Cardiac fibroblast (primary cell): Measurements from ENCODE around the gene CSMD2.

Experiments
- DNase-seq, 2 donors: peaks; one replicate each; pipeline versions ENCODE4 v3.0.0 to v3.0.0-alpha.2; 2010; ENCODE audit warnings: low read depth in 2 of 2
- H3K4me3 ChIP-seq, 2 donors: replicated peaks in 1 of 2; 1 replicate in 1 of 2; 2 replicates in 1 of 2; pipeline ENCODE4 v1.5.1; 2011; ENCODE audit warnings: low read depth in 2 of 2, low read length in 2 of 2, mild to moderate bottlenecking in 2 of 2, moderate library complexity in 1 of 2
- TF ChIP-seq, protein P1 (sequence below): IDR thresholded peaks from one replicate; pipeline ENCODE4 v1.5.1; 2011; ENCODE audit warnings: low read depth, mild to moderate bottlenecking, low read length, inconsistent platforms

Gene CSMD2

GRCh38 chr1:33740040-33740744 lies 424.8 kb downstream of the CSMD2 start:
- DNase-seq: no peak
- TF ChIP-seq, protein P1, sequence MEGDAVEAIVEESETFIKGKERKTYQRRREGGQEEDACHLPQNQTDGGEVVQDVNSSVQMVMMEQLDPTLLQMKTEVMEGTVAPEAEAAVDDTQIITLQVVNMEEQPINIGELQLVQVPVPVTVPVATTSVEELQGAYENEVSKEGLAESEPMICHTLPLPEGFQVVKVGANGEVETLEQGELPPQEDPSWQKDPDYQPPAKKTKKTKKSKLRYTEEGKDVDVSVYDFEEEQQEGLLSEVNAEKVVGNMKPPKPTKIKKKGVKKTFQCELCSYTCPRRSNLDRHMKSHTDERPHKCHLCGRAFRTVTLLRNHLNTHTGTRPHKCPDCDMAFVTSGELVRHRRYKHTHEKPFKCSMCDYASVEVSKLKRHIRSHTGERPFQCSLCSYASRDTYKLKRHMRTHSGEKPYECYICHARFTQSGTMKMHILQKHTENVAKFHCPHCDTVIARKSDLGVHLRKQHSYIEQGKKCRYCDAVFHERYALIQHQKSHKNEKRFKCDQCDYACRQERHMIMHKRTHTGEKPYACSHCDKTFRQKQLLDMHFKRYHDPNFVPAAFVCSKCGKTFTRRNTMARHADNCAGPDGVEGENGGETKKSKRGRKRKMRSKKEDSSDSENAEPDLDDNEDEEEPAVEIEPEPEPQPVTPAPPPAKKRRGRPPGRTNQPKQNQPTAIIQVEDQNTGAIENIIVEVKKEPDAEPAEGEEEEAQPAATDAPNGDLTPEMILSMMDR: no peak
- no peak overlapping the region for H3K4me3 ChIP-seq

GRCh38 chr1:33738976-33739375 lies 426.1 kb downstream of the CSMD2 start:
- TF ChIP-seq, protein P1: no peak
- no peak for DNase-seq

DNA sequence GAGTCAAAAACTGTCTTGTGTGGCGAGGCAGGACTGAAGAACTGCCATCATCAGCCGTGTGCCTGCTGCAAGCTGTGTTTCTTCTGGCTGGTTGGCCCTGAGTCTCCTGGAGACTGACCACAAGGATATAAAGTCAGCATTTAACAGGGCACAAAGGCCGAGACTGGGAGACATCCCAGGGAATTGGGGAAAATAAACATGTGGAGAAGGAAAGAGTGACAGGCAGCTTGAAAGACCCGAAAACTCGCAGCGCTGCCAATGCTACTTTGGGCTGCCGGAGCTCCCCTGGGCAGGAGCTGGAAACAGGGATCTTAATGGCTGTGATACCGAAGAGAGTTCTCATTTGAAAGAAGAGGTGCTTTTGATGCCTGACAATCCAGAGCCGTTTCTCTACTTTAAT lies 426.5 kb downstream of the CSMD2 start:
- TF ChIP-seq, protein P1: no peak
- DNase-seq: no peak
- no peak overlapping the region for H3K4me3 ChIP-seq

More at GRCh38 chr1:33738976-33739375, 426.1 kb downstream of the CSMD2 start:
- H3K4me3 ChIP-seq: no peak overlapping the region

GRCh38 chr1:33736496-33736895 lies 428.5 kb downstream of the CSMD2 start:
- H3K4me3 ChIP-seq: no peak overlapping the region
- no peak for DNase-seq
- TF ChIP-seq, protein P1: no peak

DNA sequence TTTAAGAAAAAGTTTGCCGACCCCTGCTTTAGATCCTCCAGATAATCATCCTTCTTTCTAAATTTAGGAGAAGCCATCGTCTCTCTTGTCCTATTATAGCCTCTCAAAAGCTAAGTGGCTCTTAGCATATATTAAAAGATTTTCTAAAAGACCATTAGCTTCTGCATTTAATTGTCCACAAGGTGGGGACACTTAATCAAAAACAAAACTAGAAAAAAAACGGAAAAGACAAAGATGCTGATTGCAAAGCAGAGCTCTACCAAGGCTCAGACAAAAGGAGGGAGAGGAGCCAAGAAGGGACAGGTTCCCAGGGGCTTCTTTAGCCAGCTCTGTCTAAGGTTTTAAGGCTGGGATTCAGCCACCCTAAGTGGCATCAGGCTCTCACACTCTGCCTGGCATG lies 429.4 kb downstream of the CSMD2 start:
- TF ChIP-seq, protein P1: no peak
- peak; percentile 2 to 10 for DNase-seq
- H3K4me3 ChIP-seq: no peak overlapping the region

- TF ChIP-seq, protein P1: no peak
These were observed 437.7 kb downstream of the CSMD2 start for GRCh38 chr1:33727310-33727709.

GRCh38 chr1:33726274-33726804 lies 438.7 kb downstream of the CSMD2 start:
- TF ChIP-seq, protein P1: no peak
- DNase-seq: no peak
- H3K4me3 ChIP-seq: no peak overlapping the region

More at GRCh38 chr1:33727310-33727709, 437.7 kb downstream of the CSMD2 start:
- no peak overlapping the region for H3K4me3 ChIP-seq
- no peak for DNase-seq
